ENCODE results near the gene GPC6.

Gene GPC6

DNA sequence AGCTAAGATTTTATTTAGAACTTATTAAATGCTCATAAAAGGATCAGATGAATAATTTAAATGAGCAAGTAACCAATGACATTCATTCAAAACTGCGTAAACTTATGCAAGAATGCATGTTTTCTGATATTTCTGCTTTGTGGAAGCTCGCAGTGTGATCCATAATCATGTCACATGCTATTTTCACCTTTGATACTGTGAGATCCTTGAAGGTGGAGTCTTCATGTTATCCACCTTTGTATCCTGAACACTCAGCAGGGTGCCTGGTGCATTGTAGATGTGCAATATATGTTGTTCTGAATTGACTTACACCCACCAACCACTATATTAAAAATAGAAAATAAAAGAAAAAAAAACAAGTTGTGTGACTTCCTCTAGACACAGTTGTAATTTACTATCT, 919.4 kb downstream of the GPC6 start:
- no peak for DNase-seq

DNA sequence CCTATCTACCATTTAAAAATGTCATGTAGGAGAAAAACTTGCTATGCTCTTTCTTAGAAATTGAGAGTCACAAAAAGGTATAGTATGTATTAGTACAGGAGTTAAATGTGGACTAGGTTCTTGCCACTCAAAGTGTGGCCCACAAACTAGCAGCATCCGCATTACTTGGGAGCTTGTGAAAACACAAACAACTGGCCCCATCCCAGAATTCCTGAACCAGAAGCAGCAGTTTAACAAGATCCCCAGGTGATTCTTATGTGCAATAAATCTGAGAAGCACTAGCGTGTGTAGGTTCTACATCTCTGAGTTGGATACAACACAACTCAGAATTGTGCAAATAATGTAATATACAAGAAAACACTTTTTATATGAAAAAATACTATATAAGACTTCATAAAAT, 927.0 kb downstream of the GPC6 start:
- DNase-seq: no peak

DNA sequence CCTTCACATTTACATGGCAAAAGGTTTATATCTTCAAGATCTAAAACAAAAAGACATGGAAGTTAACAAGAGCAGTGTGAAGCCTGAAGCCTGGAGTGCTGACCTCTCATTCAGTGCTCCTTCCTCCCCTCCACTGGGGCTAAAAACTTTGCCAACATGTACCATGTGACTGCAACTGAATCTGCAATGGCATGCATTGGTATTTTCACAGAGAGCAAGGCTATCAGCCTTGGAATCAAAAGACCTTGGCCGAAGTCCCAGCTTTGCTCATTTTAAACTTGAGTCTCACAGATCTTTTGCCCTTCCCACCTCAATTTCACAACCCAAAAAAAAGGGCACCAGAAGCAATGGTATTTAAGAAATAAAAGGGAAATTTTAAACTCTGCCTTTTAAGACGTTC, 927.8 kb downstream of the GPC6 start:
- DNase-seq: no peak

DNA sequence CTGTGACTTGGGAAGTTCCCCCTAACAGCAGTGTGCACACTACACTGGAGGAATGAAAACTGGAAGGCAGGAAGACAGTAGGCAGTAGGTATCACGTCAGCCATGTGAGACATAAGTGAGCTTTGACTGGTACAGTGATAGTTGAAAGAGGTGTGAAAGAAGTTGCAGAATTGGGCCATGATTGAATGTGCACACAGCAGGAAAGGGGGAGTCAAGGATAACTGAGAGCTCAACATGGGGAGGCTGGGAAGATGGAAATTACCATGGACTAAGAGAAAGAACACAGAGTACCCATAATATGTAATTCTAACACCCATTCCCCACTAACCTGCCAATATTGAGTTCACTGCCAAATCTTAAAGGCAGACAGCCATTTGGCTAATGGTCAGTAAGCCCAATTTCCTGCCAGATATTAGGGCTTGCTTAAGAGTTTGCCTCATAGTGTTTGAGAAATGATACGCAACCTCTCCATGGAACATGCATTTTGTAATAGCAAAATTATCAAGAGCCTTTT, 931.2 kb downstream of the GPC6 start:
- DNase-seq: no peak

DNA sequence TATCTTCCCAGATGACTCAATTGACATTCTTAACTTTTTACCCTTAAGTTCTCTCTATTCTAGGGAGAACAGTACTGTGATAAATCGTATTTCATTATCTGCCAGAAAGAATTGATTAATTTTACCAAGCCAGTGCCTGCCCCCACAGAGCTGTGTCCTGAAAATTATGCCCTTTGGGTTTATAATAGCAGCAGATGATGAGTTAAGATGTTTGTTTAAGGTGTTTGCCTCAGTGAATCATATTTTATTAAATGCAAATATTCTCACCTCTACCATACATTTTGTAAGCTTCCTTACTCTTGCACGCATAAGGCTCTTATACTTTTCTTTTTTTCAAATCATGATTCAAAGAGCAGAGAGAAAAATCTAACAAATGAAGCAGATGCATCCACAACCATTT, 934.3 kb downstream of the GPC6 start:
- DNase-seq: no peak

DNA sequence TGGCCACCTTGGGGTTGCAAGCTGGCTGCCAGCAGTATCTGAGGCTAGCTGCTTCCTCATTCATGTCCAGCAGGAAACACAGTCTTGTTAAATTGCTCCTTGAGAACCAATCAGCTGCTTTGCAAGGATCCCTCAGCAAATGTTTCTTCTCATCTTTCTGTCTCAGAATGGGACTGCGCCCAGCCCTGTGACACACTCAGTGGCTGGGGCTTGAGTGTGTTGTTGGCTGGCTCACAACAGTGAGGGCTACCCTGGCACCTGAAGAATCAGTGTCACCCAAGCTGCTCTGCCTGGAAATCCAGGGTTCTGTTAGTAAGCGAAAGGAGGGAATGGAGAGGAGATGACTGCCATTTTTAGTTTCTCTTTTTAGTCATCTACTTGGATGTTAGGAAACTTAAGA, 935.7 kb downstream of the GPC6 start:
- no peak for DNase-seq

DNA sequence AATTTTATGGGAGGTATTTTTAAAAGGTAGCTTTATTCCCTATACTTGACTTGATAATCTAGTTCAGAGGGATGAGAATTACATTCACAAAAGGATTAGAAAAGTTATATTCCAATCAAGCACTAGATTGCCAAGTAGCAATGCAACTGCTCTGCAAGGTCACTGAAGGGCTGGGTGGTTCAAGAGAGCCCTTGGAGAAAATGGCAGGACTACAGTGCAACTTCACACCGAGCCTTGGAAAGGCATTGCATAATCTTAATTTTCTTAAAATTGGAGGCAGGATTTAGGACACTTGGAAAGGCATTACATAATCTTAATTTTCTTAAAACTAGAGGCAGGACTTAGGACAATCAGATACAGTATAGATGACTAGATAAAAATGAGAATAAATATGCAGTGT, 936.9 kb downstream of the GPC6 start:
- DNase-seq: no peak

DNA sequence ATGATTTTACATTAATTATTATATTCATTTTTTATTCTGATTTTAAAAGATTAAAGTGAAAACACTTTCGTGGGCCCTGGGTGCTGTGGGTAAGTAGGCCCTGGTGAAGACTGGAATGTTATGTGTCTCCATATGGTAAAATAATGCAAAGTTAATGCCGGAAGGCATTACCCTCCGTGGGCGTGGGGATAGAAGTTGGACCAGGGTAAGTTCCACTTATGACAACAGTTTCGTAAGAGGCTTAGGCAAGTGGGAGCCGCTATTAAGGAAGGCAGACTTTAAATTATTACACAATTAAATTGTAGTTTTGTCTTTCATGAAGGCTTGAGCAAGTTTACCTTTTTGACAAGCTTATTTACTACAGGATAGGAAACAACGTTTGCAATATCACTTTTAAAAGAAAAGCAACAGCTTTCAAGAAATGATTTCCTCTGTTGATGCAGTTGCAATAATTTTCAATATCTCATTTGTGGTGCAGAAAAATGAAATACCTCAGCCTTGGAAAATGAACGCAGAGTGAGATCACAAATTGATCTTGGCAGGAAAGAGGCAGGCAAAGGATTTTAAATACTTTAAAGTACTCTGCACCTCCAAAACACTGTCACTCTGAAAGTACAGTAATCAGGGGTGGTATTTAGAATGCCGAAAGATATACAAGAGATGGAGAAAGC, 942.3 kb downstream of the GPC6 start:
- DNase-seq: no peak

DNA sequence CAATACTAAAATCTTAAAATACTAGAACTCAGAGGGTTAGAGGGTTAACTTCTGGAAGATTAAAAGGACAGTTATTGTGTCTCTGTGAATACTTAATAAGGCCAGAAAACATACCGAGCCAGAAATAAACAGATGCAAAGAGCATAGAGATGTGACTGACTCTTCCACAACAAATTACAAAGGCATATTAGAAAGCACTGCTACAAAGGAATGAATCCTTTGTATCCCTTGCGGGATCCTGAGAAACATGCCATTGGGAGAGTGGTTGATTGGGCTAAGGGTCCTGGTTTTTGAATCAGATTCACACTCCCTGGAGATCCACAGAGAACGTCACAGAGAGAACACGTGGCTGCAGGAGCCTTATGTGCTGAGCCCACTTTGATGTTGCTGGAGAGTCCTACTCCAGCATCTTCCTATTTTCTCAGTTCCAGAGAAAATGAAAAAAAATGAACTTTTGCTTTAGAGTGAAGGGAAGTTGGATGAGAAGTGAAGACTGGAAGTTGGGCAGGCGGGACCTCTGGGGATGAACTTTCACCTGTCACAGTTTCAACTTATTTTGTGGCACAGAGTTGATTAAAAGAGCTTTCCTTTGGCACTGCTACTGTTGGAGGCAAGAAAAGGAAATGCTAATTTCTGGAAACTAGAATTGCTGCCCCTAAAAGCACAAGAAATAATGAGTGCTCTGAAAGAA, 943.0 kb downstream of the GPC6 start:
- DNase-seq: no peak

DNA sequence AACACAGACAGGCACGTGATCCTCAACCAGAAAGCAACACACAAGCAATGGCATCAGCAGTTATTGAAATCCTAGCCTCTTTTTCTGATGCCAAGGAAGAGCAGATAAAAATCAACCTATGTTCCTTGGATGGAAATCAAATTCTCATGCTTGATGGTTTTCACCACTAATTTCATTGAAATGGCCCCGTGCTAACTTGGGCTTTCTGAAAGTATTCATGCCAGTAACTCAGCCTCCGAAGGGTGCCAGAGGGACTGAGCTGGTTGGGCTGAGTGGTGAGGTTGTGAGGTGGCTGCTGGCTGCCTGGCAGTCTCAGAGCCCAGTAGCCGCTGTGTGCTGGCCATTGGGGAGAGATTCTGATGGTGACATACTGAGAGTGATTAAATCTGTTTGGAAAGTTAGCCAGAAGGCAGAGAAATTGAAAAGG, 943.6 kb downstream of the GPC6 start:
- DNase-seq: no peak

DNA sequence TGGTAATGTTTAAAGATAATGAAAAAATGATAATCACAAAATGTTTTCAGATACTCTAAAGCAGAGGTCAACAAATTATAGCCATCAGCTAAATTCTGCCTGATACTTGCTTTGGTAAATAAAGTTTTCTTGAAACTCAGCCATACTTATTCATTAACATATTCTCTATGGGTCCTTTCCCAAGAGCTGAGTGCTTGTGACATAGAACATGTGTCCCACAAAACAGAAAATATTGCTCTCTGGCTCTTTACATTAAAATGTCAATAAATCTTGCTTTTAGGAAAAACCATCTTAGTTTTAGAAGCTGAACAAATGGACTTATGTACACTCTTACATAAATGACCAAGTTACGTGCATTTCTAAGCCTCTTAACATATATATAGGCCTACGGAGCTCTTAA, 945.8 kb downstream of the GPC6 start:
- no peak for DNase-seq

DNA sequence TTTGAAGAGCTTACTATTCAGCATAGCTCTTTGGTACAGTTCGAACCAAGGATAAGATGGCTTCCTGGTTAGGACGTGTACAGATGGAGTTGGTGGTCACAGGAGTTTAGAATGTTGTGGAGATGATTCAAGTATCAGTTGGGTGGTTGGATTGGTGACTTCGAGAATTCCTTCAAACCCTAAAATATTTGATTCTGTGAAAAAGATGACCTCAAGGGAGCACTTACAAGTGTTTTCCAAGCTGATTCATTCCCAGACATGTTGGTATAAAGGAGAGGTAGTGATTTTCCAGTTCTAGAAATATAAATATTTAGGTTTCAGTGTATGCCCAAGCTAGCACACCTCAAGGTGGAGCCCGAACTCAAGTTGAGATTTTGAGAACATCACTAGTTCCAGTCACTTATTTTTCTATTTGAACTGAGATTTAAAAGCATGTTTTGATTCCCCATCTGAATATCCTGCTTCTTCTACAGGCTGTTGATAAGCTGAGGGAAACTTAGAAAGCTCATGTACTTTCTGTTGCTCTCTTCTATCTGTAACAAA, 946.8 kb downstream of the GPC6 start:
- DNase-seq: no peak

DNA sequence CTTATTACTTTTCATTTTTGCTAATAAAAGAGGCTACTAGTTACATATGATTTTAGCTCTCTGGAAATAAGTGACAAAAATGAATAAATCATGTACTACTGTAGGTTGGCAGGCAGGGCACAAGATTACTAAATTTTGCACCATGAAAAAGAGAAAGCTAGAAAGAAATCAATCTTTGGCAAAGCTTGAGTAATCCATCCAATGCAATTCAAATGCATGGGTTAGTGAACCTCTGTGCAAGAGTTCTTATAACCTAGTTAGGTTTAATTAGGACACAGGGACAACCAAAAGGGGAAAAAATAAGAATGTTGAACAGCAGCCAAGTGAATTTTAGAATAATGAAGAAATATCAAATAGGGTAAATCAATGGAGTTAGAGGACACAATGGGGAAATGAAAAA, 947.4 kb downstream of the GPC6 start:
- no peak for DNase-seq

DNA sequence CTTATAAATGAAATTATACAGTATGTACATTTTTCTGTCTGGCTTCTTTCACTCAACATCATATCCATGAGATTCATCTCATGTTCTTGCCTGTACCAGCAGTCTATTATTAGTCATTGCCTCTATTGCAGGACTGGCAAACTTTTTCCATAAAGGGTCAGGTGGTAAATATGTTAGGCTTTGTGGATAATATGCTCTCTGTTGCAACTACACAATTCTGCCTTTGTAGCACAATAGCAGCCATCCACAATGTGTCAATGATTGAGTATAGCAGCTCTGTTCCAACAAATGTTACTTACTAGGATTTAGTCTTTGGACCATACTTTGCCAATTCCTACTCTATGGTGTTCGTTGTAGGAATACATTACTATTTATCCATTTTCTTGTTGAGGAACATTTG, 948.5 kb downstream of the GPC6 start:
- no peak for DNase-seq

DNA sequence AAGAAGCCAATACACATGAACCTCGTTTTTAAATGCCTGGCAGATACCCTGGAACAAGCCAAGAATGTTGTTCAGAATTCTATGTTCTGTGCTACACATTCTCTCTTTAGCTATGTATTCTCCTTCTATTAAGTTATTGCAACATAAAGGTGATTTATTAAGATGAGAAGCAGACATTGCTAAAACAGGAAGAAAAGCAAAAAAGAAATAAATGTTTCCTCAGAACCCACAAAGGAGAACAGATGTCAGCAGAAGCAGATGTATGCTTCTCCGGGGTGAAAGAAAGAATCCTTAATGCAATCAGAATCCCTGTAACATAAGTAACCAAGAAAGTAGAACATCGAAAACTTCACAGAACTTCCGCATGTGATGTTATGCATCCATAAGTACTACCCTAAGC, 950.0 kb downstream of the GPC6 start:
- DNase-seq: no peak

DNA sequence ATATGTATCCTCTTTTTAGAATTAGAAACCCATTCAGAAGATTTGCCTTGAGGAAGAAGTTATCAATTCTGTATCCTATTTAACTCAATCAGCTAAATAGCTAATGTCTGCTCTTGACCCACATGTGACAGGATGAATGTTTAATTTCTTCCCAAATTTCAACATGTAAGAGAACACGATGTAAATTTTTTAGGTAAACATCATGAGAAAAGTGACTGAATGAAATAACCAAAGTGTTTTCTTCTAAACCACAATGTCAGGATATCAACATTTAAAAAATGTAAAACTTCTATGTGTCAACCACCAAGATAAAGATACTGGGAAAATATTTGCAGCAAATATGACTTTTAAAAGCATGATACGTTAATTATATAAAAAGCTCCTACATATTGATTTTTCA, 950.4 kb downstream of the GPC6 start:
- DNase-seq: no peak

DNA sequence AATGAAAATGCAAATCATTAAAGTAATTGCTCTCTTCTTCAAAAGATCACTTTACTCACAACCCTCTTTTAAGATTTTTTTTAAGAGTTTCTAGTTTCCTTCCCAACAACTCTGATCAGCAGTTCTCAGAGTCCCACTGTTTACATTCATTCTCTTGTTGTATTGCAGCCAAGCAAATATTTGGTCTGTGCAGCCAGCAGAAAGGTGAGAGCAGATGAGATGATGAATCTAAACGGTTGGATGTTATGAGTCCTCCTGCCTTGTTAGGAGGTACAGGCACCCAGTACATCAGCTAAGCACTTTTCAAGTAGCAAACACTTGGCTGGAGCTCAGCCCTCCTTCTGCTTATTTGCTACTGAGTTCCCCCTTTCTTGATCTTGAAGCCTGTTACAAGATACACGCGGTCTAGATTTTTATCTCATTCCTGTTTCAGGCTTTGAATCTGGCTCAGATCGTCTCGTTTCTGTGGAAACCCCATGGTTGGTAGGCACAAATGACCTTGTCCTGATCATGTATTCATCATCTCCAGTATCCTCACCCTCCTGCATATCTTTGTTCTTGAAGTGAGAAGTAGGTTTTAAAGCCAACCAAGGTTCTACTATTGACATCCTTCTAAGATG, 952.1 kb downstream of the GPC6 start:
- no peak for DNase-seq

DNA sequence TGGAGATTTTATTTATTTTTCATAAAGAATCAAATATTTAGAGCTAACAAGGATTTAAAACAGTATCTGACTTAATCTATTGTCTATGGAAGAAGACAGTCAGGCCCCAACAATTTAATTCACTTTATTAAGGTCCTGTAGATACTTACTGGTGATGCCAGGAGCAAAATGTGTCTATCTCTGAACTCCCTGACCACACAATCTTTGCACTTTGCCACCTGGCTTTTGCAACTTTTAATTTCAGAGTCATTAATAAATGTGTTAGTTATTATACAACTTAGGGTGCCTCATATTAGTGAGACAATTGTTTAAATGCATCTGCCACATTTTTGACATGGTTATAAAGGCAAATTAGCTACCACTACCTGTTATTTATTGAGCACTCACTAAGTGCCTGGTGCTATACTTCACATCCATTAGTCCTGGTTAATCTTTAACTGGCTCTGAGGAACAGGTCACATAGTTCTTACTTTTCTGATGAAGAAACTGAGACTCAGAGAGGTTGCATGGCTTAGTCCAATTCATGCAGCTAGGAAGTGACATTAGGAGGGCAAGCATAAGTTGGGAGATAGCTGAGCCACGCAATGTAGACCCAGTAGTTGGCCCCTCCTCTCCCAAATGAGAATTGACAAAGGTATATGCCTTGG, 955.0 kb downstream of the GPC6 start:
- DNase-seq: no peak

DNA sequence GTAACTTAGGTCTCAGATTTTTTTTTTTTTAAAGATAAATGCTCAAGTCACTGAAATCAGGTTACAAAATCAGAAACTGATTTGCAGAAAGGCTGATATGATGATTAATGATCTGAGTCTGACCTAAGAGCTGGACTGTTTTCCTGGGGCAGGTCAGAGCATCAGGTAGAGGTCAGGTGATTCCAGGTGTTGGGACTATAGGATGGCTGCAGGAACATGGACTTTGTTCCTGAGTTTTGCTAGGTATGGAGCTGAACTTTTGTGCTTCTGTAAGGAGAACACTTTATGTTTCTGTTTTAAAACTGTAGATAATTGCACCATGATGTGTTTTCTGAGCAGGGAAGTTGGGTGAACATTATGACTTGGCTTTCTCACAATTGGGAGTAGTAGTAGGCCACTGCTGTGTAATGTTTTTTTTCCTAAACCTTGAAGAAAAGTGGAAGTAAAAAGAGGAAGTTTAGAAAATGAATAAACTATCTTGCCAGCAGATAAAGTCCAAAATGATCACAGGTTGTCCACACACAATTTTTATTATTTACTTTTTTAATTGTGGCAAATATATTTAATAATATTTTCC, 955.7 kb downstream of the GPC6 start:
- DNase-seq: no peak

DNA sequence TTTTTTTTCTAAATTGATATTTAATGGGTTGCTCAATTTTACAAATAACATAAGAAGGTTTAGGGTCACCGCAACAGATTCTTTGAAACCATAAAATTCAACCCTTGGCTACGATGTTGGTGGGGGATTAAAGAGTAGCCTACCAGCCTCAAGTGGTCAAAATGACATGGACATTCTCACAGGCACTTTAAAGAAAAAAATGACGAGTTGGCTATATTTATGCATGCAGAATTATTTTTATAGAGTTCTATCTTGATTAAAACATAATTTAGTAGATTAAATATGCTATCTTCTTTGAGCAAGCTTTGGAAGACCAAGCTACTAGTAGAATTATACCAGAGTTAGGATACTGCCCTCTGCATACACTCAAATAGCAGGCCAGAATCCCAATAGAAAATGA, 959.9 kb downstream of the GPC6 start:
- no peak for DNase-seq

DNA sequence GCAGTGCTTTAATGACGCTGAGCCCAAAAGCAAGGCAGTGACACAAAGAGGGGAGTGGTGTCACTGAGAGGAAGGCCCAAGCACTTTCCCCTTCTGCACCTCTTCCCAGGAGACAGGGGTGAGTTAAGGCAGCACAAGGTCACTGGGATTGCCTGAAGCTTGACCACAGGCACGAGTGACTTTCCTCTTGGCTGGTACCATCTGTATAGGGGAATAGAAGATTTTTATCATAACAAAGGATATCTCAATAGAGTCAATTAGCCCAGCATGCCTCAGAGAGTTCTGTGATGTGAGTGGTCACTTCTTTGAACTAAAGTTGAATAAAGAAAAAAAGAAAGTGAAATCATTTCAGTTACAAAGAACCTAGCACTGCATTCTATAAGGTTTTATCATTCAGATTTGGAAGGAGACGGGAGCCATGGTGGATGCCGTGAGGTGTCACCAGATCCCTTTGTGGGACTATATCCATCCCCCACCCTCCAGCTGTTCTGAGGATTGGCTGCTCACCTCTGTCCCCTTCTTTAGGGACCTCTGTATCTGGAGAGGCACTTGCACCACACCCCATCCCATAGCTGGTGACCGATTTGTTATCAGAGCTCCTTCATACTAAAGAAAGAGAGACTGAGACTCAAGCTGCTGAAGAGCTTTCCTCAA, 961.7 kb downstream of the GPC6 start:
- DNase-seq: no peak

DNA sequence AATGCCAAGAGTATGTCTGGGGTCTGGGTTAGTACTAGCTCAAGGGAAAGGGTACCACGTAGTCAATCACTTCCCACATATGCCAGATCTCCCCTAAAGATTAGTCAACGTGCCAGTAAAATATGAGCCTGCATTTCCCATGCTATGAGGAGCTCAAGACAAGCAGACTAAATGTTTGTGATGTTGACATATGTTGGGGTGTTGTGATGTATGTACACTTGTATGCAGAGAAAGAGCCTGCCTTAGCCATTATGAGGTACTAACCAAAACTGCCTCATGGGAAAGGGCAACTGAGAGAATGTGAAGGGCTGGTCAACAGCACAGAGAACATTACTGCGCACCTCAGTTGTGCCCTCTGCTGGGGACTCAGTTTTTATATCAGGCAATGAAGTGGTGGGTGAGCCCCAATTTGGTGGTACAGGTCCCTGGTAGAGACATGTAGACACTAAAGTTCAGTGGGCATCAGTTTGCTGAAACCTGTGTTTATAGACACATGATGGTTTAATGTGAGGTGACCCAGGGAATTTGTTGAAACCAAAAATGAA, 965.9 kb downstream of the GPC6 start:
- DNase-seq: no peak
